ENCODE results near the gene PPP4R3A. TPM values are rescaled to one million over a fixed set of nuclear protein-coding genes. Genes with fewer than 3 reads are reported as not detected.

The PPP4R3A gene
- total and polyA plus RNA-seq, 10 of the 15 experiments (the other 5 are each of a cell fraction or from before 2014, with no cell fraction given) = 19.4 to 97.8 (median 62.9) TPM

- intact Hi-C loops (cut with micrococcal nuclease; ENCODE audit: unreplicated experiment) = no loop called here
- CTCF ChIA-PET = no interaction called here
- no peak overlapping the region for H3K4me2 ChIP-seq (ENCODE audit: control insufficient read depth, insufficient read depth)
- no peak overlapping the region for H3K9ac ChIP-seq (ENCODE audit: control insufficient read depth, insufficient read depth, low read length)
- no peak overlapping the region for H2AFZ ChIP-seq (ENCODE audit: control insufficient read depth, low read depth, low read length)
- no peak for ATAC-seq
- POLR2A ChIA-PET = interaction anchor here (0.6 kb wide), 1 partner anchor 165 kb away, joined by 3 read pairs; no protein-coding TSS in a partner anchor
- H3K4me3 ChIP-seq = no peak overlapping the region
- H3K79me2 ChIP-seq (ENCODE audit: control insufficient read depth, insufficient read depth, low read length) = no peaks in the 10 kb centered on the region
- no TSS peak for BruUV-seq (replicated peaks)
- no peaks in the 10 kb centered on the region for H3K36me3 ChIP-seq (ENCODE audit: control insufficient read depth in 2 of 2, insufficient read depth in 2 of 2, low read length in 1 of 2)
- H3K27ac ChIP-seq (ENCODE audit: control insufficient read depth, insufficient read depth) = no peak overlapping the region
- WGBS (ENCODE audit: insufficient coverage, insufficient replicate concordance, low lambda C conversion rate, missing lambda C conversion rate) = 93% methylated on average over 3 of the region's 3 CpGs
- no peaks in the 10 kb centered on the region for H3K27me3 ChIP-seq (replicated peaks in 1 of 2; ENCODE audit: control insufficient read depth in 2 of 2, insufficient read depth in 2 of 2, low read length in 1 of 2)
- no peak for FAIRE-seq
- in situ Hi-C loops (cut with MboI) = no loop called here
- RAD21 ChIA-PET (ENCODE audit: unreplicated experiment) = no interaction called here
- H3K4me1 ChIP-seq (ENCODE audit: control insufficient read depth, insufficient read depth, low read length) = no peaks in the 10 kb centered on the region
- no peaks in the 10 kb centered on the region for H4K20me1 ChIP-seq (ENCODE audit: control insufficient read depth, insufficient read depth)
- no peaks in the 10 kb centered on the region for H3K9me3 ChIP-seq (replicated peaks; ENCODE audit: control insufficient read depth, insufficient read depth, low read length)
- TF ChIP-seq GABPA (IDR thresholded peaks at IDR 0.05; ENCODE audit: low read depth) = no peak
- no peak for TF ChIP-seq BACH1 (IDR thresholded peaks at IDR 0.05; ENCODE audit: borderline replicate concordance)
- TF ChIP-seq ZNF622 (IDR thresholded peaks at IDR 0.05) = no peak
- no peak for TF ChIP-seq TCF3 (IDR thresholded peaks at IDR 0.05; ENCODE audit: borderline replicate concordance, insufficient read depth, low read depth, low read length)
- TF ChIP-seq EP300 (IDR thresholded peaks at IDR 0.05; ENCODE audit: borderline replicate concordance in 1 of 2, control insufficient read depth in 1 of 2, low read depth in 2 of 2, low read length in 2 of 2) = no peak
- TF ChIP-seq SMARCA5 (IDR thresholded peaks at IDR 0.05) = no peak
- no peak for TF ChIP-seq BCL11A (IDR thresholded peaks at IDR 0.05; ENCODE audit: low read depth, low read length)
- no peak for TF ChIP-seq NR2C1 (IDR thresholded peaks at IDR 0.05)
- no peak for TF ChIP-seq CREM (IDR thresholded peaks at IDR 0.05; ENCODE audit: low read depth)
- no peak for TF ChIP-seq CBX5 (IDR thresholded peaks at IDR 0.05; ENCODE audit: low read depth)
- no peak for TF ChIP-seq POLR2AphosphoS2 (IDR thresholded peaks at IDR 0.05; ENCODE audit: low read depth, low read length)
- TF ChIP-seq KLF5 (IDR thresholded peaks at IDR 0.05; ENCODE audit: partially characterized antibody) = no peak
- TF ChIP-seq ZNF24 (IDR thresholded peaks at IDR 0.05) = no peak
- TF ChIP-seq MYB (IDR thresholded peaks at IDR 0.05; ENCODE audit: borderline replicate concordance, low read depth, low read length) = no peak
- no peak for TF ChIP-seq ZBTB33 (IDR thresholded peaks at IDR 0.05)
- TF ChIP-seq SKIL (IDR thresholded peaks at IDR 0.05; ENCODE audit: low read depth, poor library complexity, severe bottlenecking) = no peak
- TF ChIP-seq PAX8 (IDR thresholded peaks at IDR 0.05) = no peak
- no peak for DNase-seq (ENCODE audit: low read depth, low spot score)
- SMC1A ChIA-PET (ENCODE audit: uncharacterized antibody, unreplicated experiment) = interaction anchor here (1.2 kb wide), 1 partner anchor 14 kb away, joined by 5 read pairs; no protein-coding TSS in a partner anchor
Measured at GRCh38 chr14:91429385-91429784, 80.7 kb downstream of the PPP4R3A start.

Data from GM12878 (cell line).